VCaP (cell line): ENCODE results near the gene ABI3BP.

ENCODE experiments used
- H3K27ac ChIP-seq: fragments of 450-650 bp; 2 replicates; pipeline ENCODE4 v1.5.1; 2017
- TF ChIP-seq, protein P1 (sequence below): fragments of 450-650 bp; conservative IDR thresholded peaks from 2 replicates; pipeline ENCODE4 v1.5.1; 2017; ENCODE audit warnings: mild to moderate bottlenecking, moderate library complexity

Gene ABI3BP

DNA sequence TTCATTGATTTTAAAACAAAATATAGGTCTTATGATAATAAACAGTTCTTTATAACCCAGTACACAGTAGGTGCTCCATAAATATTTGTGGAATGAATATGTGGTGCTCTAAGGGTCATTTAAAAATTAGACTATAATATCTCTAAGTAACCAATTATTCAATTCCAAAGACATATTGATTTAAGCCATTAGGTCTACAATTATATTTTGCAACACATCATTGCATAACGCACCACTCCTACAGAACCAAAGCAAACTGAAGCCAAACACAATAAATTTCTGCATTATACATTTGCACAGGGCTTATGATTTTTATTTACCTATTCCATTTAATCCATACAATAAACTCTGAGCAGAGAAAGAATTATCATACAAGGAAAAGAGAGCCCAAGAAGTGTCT, 104.3 kb downstream of the ABI3BP start:
- no peak overlapping the region for H3K27ac ChIP-seq
- TF ChIP-seq, protein P1, sequence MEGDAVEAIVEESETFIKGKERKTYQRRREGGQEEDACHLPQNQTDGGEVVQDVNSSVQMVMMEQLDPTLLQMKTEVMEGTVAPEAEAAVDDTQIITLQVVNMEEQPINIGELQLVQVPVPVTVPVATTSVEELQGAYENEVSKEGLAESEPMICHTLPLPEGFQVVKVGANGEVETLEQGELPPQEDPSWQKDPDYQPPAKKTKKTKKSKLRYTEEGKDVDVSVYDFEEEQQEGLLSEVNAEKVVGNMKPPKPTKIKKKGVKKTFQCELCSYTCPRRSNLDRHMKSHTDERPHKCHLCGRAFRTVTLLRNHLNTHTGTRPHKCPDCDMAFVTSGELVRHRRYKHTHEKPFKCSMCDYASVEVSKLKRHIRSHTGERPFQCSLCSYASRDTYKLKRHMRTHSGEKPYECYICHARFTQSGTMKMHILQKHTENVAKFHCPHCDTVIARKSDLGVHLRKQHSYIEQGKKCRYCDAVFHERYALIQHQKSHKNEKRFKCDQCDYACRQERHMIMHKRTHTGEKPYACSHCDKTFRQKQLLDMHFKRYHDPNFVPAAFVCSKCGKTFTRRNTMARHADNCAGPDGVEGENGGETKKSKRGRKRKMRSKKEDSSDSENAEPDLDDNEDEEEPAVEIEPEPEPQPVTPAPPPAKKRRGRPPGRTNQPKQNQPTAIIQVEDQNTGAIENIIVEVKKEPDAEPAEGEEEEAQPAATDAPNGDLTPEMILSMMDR = no peak

DNA sequence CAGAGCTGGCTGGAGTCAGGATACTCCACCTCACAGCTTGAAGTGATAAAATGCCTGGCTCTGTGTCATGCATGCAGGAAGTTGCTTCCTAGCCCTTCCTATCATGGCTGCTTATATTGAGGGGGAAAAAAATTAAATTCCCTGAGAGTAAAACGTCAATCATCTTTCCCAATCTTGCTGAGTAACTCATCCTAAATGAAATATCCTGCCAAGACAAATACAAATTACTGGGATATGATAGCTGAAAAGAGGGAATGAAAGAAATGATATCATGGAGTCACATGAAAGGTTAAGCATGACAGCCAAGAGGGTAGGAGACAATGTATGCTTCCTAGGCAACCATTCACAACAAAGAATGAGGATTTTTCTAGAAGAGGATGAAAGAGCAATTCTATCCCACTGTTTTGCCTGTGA, 110.6 kb downstream of the ABI3BP start:
- H3K27ac ChIP-seq = no peak overlapping the region
- TF ChIP-seq, protein P1 = no peak

DNA sequence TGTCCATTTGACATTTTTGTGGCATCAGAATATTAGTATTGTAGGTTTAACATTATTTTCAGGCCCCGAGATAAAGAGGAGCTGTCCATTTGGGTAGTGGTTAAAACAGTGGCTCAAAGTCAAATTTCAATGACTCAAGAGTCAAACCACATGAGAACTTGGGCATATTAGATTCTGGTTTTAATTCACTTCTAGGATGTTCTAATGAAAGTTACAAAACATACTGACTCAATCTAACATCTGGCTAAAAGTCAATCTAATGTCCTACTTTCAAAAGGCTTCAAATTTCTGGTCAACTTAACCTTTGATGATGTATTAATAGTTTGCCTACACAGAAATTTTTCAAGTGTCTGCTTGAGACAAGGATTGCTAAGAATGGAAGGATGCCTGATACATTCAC, 112.4 kb downstream of the ABI3BP start:
- no peak overlapping the region for H3K27ac ChIP-seq
- TF ChIP-seq, protein P1 = no peak

DNA sequence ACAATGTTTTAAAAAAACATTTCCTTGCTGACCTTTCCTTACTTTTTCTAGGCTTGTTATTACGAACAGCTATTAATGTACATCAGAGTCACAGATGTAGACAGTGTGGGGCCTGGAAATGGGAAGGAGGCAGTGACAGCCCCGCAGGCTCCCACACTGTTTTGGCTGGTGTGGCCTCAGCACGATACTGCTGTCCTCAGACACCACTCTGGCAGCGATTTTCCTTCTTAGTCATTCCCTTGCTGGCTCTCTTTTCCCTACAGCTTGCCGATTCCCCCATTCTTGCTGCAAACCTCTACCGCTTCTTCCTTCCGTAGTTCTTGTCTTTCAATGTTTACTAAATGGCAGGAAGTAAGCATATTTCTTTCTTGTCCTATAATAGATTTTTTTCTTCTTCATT, 113.1 kb downstream of the ABI3BP start:
- TF ChIP-seq, protein P1 = no peak
- no peak overlapping the region for H3K27ac ChIP-seq

DNA sequence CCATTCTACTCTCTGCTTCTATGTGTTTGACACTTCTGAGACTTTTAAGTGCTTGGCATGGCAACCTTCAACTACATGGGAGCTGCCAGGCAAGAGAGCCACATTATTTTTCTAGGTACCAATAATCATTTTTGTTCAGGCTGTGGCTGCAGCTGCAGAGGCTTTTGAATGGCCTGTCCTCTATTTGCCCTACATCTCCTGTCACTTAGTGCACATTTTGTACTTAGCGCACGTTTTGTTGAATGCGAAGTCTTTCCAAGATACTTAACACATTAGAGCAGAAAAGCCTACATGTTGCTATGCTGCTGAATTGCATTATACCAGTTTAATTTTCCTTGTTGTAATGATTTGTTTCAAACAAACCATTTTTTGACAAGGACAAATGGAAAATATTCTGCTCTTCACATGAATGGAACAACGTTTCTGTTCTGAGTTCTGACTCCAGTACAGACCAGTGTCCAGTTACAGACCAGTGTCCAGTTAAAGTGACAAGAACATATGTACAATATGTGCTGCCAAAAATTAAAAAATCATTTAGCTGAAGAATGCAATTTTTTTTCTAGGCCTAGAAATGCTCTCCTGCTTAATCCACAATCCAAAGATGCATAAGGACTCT, 113.9 kb downstream of the ABI3BP start:
- no peak overlapping the region for H3K27ac ChIP-seq
- TF ChIP-seq, protein P1 = no peak

- H3K27ac ChIP-seq = no peak overlapping the region
- TF ChIP-seq, protein P1 = no peak
These were observed 115.9 kb downstream of the ABI3BP start for GRCh38 chr3:100877286-100877685.

DNA sequence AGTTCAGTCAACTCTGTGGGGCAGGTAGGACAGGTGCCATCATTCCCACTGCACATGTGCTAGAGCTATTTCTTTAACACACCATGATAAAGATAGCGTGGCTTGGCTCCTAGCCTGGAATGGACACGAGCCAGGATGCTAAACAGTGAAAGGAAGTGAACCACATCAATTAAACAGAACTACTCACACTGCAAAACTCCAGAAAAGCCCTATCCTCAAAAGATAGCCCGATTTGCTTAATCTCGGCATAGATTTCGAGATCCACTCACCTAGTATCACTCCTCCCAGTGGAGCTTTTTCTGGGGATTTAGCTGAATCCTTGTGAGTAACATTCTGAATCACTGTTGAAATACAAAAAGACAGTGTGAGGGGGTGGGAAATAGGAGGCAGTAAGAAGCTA, 118.0 kb downstream of the ABI3BP start:
- H3K27ac ChIP-seq = peak overlapping the region; percentile 53
- TF ChIP-seq, protein P1 = no peak
